Measurements from ENCODE around the gene COX19.
A peak's percentile ranks its signal among the peaks of the same experiment; 100 is the strongest.
"Not testable (repeated sequence)": the region's sequence is repeated elsewhere in the genome, so short reads cannot be mapped to it uniquely, and the experiment has no call there.

COX19 gene

GRCh38 chr7:959271-959670, 16.1 kb downstream of the COX19 start:
- DNase-seq: no peak

- no peak for DNase-seq
Observed at GRCh38 chr7:958221-959200, 16.8 kb downstream of the COX19 start.

DNA sequence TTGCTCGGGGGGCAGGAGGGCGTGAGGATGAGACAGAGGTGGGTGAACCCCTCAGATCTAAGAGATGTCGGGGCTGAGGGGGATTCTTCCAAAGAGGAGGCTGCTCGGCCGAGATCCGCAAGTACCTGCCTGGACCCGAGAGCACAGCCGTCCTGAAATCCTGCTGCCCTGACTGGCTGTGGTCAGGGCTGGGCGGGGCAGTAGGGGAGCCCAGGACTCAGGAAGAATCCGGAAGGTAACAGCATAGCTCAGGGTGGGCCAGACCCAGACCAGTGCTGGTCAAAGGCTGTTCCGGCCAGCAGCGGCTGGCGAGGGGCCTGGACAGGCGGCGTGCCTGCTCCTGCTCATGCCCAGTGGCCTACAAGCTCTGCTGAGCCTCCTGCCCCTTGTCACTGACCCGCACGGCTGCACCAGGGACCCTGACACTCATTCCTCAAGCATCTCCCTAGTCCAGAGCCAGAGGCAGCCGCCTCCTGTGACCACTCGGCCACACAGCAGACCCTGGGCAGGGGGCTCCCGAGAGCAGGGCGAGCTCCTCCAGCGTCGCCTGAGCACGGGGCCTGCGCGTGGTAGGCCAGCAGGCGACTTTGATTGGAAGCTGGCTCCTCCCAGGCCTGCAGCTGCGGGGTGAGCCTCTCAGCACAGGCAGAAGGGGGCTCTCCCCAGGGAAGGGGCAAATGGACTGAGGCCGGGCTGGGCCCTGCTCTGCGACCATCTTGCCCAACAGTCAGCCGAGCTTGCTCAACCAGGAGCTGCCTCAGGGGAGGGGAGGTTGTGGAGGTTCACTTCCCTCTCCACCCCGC, 17.7 kb downstream of the COX19 start:
- DNase-seq: no peak

DNA sequence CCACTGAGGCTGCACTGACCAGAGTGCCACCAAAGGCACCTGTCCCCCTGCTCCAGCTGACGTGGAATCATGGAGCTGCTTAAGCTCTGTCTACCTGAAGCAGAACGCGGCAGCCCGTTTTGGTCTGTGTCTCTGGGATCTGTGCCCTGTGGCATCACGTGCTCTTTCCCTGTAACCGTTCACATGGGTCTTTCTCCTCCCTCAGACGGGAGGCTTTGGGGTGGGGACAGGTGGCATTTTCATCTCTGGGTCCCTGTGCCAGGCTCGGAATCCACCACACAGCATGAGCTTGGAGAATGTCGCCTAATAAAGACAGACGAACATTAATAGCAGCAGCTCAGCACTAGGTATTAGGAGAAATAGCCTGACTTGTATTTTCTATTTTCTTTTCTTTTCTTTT, 19.3 kb downstream of the COX19 start:
- no peak for DNase-seq

- peak; percentile 25 for DNase-seq
Observed at GRCh38 chr7:954330-955238, 20.8 kb downstream of the COX19 start, which contains the start of gene ADAP1. Gene ADAP1, minus strand, starts transcription at chr7:954680. Its CDS starts 203 bp downstream, at chr7:954477.

DNA sequence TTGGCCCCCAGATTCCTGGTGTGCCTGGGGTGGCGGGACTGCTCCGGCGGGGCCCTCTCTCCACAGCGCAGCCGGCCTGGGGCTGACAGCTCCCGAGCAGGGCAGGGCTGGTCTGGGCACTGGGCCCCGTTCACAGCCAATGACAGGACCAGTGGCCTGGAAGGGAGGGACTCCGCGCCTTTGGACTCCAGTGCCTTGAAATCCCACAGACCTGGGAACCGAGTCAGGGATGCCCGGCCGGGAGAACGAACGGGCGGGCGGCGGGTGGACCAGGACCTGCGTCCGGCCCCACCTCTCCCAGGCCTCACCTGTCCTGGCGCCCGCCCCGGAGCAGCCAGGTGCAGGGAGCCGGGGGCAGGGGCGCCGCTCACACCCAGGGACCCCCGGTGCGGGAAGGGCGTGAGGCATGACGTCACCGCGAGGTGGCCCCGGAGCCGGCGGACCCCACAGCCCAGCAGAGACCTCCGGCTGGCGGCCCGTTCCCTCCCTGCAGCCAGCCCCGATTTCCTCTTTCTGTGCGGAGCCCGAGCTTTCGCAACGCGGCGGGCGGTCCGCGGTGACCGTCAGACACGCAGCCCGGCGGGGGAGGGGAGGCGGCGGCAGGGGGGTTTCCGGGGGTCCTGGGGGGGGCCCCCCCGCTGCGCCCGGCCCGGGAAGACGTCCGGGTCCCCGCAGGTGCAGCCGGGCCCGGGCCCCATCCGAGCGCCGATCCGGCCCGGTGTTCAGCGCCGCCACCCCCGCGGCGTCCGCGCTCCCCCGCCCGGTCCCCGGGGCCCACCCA, 21.6 kb downstream of the COX19 start:
- no peak for DNase-seq

DNA sequence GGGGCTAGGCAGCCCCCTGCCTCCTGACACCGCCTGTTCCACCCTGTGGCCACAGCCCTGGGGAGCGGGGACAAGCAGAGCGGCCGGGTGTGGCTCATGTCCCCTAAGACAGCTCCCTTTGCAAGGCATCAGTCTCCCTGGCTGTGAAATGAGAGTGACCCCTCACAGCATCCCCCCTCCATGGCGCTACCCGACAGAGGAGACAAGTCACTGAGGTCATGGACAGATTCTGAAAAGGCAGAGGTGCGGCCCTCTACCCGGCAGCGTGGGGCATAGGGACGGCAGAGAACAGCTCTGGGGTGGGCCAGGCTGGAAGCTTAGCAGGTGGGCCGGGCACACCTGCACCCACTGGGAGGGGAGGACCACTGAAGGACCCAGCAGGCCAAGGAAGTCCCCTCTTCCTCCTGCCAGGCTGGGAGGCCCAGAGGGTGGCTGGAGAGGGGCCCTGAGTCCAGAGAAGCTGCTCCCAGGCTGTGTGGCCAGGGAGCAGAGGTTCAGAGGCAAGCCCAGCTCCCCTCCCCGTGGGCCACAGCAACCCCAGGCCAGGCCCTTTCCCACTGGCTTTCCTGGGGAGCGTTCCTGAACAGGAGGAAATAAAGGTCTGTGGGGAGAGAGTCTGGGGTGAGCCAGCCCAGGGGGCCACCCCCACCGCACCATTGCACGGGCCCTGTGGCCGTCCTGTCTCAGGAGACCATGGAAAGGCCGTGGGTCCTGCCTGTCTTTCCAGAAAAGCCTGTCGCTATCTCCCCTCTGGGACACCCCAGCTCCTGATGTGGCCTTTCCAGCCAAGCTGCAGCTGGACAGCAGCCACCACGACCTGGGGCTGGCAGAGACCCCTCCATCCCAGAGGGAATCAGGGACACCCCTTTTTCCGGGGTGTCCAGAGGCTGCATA, 22.6 kb downstream of the COX19 start:
- DNase-seq: no peak

DNA sequence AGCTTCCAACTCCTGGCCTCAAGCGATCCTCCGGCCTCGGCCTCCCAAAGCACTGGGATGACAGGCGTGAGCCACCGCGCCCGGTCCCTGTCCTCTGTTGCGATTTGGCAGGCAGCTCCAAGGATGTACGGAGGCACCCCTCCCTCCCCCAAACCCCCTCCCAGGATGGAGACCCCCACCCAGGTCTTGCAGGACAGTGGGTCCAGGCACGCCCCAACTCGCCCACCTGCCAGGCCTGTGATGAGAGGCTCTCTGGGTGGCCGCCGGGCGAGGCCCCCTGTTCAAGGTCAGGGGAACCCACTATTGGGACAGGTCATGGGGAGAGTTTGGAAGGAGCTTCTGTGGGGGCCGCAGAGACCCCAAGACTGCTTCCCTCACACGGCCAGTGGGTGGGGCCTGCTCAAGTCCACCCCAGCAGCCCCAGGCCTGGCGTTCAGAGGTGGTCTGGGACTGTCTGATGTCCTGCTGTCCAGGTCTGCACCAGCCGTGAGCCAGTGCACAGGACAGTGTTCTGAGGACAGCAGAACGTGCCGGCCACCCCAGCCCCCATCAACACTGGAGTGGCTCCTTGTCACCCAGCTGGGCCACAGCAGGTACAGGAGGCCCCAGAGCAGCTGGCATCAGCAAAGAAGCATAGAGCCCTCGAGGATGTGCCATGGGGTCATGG, 23.3 kb downstream of the COX19 start:
- DNase-seq: no peak

- DNase-seq: no peak
Observed at GRCh38 chr7:949021-949934, 26.1 kb downstream of the COX19 start.

DNA sequence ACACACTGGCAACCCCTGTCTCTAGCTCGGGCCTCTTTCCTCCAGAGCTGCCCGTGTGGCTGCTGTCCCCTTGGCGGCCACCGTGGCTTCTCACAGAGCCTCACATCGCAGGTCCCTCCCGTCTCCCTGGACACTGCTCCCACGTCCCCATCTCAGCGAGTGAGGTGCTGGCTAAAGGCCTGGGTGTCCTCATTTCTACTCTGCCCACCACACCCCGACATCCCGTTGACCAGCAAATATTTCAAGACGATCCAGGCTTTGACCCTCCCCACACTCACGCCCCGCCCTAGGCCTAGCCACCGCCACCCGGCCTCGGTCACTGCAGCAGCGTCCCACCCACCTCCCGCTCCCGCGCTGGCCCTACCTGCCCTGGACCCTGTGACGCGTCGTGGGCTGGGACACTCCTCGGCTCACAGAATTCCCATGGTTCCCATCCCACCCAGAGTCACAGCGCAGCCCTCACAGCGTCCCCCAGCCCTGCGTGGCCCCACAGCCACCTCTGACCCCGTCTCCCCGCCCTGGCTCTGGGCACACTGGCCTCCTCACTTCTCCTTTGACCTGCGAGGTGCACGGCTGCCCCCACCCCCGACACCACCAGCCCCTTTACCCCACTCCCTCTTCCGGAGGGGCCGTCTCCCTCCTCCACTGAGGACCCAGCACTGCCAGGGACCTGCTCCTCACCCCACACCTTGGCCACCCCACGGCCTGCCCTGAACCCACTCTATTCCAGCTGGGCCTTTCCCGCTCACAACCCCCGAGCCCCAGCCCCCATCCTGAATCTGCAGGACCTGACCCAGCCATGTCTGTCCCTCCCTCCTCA, 27.7 kb downstream of the COX19 start:
- no peak for DNase-seq

GRCh38 chr7:946256-946996, 28.9 kb downstream of the COX19 start:
- DNase-seq: no peak

DNA sequence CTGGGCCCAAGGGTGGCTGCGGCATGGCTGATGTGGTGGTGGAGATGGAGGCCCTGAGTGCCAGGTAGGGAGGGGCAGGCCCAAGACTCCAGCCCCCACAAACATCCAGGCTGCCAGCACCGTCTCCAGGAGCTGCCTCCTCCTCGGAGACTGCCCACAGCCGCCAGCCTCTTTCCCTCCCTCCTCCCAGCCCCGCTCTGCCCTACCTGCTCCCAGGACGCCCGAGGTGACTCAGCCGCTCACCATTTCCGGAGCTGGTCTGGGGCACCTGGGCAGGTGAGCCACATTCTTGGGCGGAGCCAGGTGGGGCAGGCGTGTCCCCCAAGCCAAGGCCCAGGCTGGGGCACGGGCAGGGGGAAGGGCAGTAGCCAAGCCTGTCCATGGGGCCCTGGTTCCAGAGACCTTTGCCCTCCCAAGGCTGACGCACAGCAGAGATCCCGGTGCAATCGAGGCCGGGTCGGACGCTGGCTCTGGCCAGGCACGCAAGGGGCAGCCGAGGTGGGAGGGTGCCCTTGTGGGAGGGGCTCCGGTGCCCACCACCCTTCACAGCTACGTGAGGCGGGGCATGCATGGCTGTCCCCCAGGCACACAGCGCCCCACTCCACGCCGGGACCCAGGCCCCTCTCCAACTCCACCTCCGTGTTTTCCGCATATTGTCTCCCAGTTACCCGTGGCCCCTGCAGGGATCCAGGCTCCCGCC, 29.6 kb downstream of the COX19 start:
- no peak for DNase-seq

GRCh38 chr7:945147-945555, 30.2 kb downstream of the COX19 start:
- DNase-seq: no peak

DNA sequence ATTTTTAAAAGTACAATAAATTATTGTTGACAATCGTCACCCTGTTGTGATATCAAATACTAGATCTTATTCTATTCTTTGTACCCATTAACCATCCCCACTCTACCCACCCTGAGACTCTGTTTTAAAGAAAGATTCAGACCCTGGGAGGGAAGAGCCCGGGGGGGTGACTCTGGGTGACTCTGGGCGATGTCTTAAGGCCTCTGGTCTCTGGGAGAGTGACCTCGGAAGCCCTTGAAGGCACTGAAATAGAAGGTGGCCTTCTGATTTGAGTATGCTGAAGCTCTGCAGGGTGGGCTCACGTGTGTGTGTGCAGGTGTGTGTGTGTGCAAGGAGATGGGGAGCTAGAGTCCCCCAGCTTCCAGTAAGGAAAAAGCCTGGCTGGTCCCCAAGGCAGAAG, 30.6 kb downstream of the COX19 start:
- DNase-seq: no peak

GRCh38 chr7:943793-944192, 31.6 kb downstream of the COX19 start:
- DNase-seq: not testable (repeated sequence)

DNA sequence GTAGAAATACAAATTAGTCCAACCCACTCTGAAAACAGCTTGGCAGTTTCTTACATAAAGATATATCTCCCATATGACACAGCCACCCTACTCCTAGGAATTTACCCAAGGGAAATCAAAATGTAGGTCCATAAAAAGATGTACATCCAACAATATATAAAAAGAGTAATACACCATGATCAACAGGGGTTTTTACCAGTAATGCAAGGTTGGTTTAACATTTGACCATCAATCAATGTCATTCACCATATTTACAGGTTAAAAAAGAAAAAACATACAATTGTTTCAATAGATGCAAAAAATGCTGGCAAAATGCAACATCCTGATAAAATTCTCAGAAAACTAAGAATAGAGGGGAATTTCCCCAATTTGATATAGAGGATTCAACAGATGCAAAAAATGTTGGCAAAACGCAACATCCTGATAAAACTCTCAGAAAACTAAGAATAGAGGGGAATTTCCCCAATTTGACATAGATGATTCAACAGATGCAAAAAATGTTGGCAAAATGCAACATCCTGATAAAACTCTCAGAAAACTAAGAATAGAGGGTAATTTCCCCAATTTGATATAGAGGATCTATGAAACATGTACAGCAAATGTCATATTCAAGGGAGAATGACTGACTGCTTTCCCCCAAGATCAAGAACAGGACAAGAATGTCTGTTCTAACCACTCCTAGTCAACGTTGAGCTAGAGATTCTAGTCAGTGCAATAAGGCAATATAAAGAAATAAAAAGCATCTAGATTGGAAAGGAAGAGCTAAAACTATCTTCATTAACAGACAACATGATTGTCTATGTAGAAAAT, 34.5 kb downstream of the COX19 start:
- DNase-seq: no peak

All from activated CD4-positive, alpha-beta T cell treated with anti-CD3 and anti-CD28 coated beads, Interleukin-2, amount 50 U/mL, for 16 hours (primary cell).